Kidney glomerular epithelial cell (primary cell): Measurements from ENCODE around the gene LRIT1.

Experiments used
- DNase-seq: peaks from one replicate; lab custom pipeline; 2025; lab: John Stamatoyannopoulos, UW

LRIT1 gene

DNA sequence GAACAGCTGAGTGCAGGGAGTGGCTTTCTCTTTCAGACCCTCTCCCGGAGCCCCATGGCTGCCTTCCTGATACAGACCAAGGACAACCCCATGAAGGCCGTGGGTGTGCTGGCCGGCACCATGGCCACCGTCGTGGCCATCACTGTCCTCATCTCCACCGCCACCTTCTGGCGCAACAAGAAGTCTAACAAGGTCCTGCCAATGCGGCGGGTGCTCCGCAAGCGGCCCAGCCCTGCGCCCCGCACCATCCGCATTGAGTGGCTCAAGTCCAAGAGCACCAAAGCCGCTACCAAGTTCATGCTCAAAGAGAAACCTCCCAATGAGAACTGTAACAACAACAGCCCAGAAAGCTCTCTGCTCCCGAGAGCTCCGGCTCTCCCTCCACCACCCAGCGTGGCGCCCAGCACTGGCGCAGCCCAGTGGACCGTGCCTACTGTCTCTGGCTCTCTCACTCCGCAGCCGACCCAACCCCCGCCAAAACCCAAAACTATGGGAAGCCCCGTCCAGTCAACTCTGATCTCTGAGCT lies 27.2 kb downstream of the LRIT1 start:
- no peak for DNase-seq

- DNase-seq = no peak
Measured at GRCh38 chr10:84213076-84213475, 28.3 kb downstream of the LRIT1 start.

GRCh38 chr10:84212014-84212413 lies 29.3 kb downstream of the LRIT1 start:
- DNase-seq = no peak

DNA sequence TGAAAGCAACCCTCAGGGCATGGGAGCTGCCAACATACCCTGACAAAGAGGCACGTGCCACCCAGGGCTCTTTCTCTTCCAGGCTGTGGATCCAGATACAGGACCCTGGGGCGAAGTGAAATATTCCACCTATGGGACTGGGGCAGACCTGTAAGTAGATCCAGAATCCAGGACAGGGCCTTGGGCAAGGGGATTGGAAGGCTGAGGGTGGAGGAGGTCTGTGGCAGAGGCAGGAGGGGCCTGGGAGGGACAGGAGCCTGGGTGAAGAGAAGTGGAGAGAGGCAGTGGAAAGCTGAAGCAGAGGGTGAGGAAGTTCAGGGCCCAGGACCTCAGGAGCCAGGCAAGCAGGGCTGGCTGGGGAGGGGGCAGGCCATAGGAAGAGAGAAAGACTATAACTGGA lies 29.8 kb downstream of the LRIT1 start:
- DNase-seq = no peak

GRCh38 chr10:84208023-84208422 lies 33.3 kb downstream of the LRIT1 start:
- no peak for DNase-seq

DNA sequence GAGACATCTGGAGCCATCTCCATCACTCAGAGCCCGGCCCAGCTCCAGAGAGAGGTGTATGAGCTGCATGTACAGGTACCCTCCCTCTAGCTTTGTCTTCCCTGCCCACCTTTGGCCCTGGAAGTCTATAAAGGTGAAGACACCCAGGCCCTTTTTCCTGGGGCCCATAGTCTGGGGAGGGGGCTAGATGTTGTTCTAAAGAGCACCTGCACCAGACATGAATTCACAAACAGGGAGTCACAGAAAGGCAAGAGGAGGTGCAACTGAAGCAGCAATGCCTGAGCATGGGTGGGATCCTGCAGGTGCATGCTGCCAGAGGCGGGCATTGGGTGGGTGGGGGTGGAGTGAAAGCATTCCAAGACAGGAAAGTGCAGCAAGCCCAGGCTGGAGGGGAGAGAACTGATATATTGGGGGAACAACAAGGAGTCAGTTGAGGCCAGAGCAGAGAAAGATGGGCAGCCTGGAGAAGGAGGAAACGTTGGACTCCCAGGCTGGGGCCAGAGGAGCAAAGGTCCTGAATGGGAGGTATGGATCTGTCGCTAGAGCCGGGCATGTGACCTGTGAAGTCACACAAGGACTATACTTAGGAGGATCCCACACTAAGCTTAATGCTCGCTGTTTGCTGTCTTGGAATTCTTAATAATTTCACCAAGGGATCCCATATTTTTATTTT lies 35.4 kb downstream of the LRIT1 start:
- DNase-seq = no peak

- DNase-seq = peak; percentile 55
Measured at GRCh38 chr10:84205049-84205852, 36.1 kb downstream of the LRIT1 start.

DNA sequence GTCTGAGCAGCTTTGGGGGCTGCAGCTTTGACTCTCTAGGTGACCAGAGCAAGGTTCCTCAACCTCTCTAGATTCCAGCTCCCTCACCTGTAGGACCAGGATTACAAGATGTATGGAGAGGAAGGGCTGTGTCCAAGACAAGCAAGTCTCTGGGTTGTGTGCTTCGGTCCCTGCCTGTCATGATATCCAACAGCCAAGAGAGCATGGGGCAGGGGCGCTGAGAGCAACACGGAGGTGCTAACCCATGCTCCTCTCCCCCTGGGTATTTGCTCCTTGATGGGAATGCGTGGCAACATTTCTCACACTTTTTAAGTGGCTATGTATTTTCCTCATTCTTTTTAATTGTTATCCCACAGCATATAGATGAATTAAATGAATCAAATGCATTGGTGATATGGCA lies 36.7 kb downstream of the LRIT1 start:
- no peak for DNase-seq

DNA sequence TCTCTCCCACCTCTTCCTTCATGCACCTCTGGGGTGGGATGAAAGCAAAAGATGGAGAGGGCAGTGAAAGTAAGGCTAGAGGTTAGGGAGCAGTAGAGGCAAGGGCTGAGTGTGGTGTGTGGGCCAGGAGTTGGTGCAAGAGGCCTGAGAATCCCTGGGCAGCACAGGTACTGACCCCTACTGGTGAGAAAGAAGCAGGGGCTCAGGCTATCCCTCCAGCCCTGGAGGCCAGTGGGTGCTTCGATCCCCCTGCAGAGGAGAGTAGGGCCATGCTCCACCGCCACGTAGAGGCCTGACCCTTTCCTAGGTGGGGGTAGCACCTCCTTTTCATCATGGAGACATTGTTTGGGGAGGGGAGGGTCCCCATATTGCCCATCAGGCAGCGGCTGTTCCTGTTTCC lies 37.2 kb downstream of the LRIT1 start:
- DNase-seq = peak; percentile 10

DNA sequence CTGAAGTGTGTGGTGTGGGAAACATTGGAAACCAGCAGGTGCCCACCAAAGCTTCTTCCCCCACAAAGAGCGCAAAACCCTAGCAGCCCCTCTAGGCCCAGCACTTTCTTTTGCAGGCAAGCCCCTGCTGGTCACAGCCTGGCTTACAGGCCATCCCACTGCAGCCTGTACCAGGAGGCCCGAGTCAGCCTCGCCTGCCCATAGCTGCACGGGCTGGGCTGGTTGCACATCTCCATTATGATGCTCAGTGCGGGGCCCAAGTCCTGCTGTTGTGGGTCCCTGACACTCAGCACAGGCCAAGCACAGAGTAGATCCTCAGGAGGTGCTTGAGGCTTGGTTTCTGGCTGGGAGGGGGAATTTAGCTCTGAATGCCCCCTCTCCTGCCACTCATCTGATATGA lies 39.0 kb downstream of the LRIT1 start:
- DNase-seq = no peak

GRCh38 chr10:84201682-84202081 lies 39.7 kb downstream of the LRIT1 start:
- no peak for DNase-seq

- DNase-seq = no peak
Measured at GRCh38 chr10:84201244-84201606, 40.1 kb downstream of the LRIT1 start.

- DNase-seq = no peak
Measured at GRCh38 chr10:84200537-84201243, 40.7 kb downstream of the LRIT1 start.

- no peak for DNase-seq
Measured at GRCh38 chr10:84198206-84198915, 43.0 kb downstream of the LRIT1 start.

DNA sequence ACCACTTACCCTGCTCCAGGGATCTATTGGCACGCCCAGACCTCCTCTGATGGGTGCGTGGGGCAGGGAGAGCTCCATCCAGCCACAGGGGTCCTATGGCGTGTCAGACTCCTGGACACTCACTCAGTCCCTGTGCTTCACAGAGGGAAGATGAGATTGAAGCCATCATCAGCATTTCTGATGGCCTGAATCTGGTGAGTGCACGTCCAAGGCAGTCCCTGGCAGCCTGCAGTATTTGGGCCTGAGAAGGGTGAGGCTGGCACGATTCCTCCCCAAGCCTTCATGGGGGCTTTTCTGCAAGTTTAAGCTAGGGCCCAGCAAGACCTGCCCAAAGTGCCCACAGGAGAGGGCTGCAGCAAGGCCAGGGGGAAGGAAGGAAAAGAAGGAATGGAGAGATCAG lies 43.7 kb downstream of the LRIT1 start:
- no peak for DNase-seq

DNA sequence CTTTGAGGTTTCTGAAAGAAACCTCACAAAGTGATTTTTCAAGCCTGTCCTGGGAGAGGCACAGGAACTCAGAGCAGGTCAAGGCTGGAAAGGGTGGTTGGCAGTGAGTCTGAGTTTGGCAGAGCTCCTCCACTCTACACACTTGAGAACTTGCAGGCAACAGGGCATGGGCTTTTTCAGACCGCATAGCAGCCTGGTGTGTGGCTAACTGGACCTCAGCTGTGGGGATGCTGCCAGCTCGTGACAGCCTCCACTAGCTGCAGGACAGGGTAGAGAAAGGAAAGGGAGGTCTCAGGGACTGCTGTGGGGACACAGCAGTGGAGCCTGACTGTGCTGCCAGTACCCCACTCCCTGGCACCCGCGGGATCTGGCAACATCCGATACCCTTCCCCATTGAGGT lies 44.4 kb downstream of the LRIT1 start:
- DNase-seq = no peak

GRCh38 chr10:84196083-84196482 lies 45.3 kb downstream of the LRIT1 start:
- no peak for DNase-seq

GRCh38 chr10:84195044-84195830 lies 46.1 kb downstream of the LRIT1 start:
- no peak for DNase-seq

GRCh38 chr10:84194424-84195043 lies 46.8 kb downstream of the LRIT1 start, which contains the start of gene CDHR1:
Gene CDHR1, plus strand, starts transcription at chr10:84194537. Its CDS starts 224 bp downstream, at chr10:84194761.
- DNase-seq = peak; percentile 27

DNA sequence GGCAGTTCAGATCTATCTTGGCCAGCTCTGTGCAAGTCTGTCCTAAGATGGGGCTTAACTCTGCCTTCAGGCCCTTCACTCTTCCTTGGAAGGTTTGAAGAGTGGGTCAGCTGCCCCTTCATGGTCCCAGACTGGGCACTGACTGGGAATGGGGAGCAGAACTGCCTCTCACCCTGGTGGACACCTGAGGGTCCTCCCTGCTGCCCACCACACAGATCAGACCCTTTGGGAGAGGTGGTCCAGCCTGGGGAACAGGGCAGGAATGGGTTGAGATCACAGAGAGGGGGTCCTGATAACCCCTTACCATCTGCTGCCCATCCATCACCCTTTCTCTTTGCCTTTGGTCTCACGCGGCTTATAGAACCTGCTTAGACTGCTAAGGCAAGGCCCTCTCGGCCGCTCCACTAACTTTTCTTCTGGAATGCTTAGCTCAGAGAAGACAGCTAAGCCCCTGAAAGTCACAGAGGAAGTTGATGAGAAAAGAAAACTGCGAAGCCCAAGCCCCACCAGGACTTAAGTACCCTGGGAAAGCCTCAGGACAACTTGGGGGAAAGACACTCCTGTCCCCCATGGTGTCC lies 47.4 kb downstream of the LRIT1 start:
- DNase-seq = no peak
